ENCODE results near the gene MZT1. TPM values are rescaled to one million over a fixed set of nuclear protein-coding genes. Genes with fewer than 3 reads are reported as not detected.
"Not testable (repeated sequence)": the region's sequence is repeated elsewhere in the genome, so short reads cannot be mapped to it uniquely, and the experiment has no call there.

MZT1 gene
- total RNA-seq, 1 donor from 2014 or later: 10.9 TPM

GRCh38 chr13:72726726-72727416, 558 bp downstream of the MZT1 start:
- no peaks in the 10 kb centered on the region for H3K9me3 Mint-ChIP-seq
- TF ChIP-seq CTCF (conservative IDR thresholded peaks at IDR 0.05): no peak
- H3K27me3 Mint-ChIP-seq: no peaks in the 10 kb centered on the region
- H3K4me1 Mint-ChIP-seq (ENCODE audit: unreplicated experiment): peaks cover 16% of the 10 kb centered on the region
- H3K36me3 Mint-ChIP-seq: peaks cover 40% of the 10 kb centered on the region
- DNase-seq (ENCODE audit: extremely low spot score, unreplicated experiment): peak; percentile 75
- peak overlapping the region; percentile 87 for H3K27ac Mint-ChIP-seq
- peak overlapping the region; percentile 98 for H3K4me3 Mint-ChIP-seq

- H3K36me3 Mint-ChIP-seq: peaks cover 41% of the 10 kb centered on the region
- peaks cover 16% of the 10 kb centered on the region for H3K4me1 Mint-ChIP-seq (ENCODE audit: unreplicated experiment)
These were observed 1.2 kb downstream of the MZT1 start for GRCh38 chr13:72726185-72726584.

GRCh38 chr13:72716776-72717175, 10.7 kb downstream of the MZT1 start:
- peaks cover 10% of the 10 kb centered on the region for H3K9me3 Mint-ChIP-seq
- H3K4me3 Mint-ChIP-seq: no peak overlapping the region
- no peak overlapping the region for H3K27ac Mint-ChIP-seq
- no peak for DNase-seq (ENCODE audit: extremely low spot score, unreplicated experiment)
- peaks cover 76% of the 10 kb centered on the region for H3K36me3 Mint-ChIP-seq
- no peaks in the 10 kb centered on the region for H3K27me3 Mint-ChIP-seq
- no peaks in the 10 kb centered on the region for H3K4me1 Mint-ChIP-seq (ENCODE audit: unreplicated experiment)
- TF ChIP-seq CTCF (conservative IDR thresholded peaks at IDR 0.05): no peak

More at GRCh38 chr13:72726185-72726584, 1.2 kb downstream of the MZT1 start:
- H3K27me3 Mint-ChIP-seq; H3K9me3 Mint-ChIP-seq; DNase-seq (ENCODE audit: extremely low spot score, unreplicated experiment): not testable (repeated sequence)
- peak overlapping the region; percentile 87 for H3K27ac Mint-ChIP-seq
- peak overlapping the region; percentile 98 for H3K4me3 Mint-ChIP-seq

- H3K4me3 Mint-ChIP-seq: no peak overlapping the region
- H3K9me3 Mint-ChIP-seq: peaks cover under 1% of the 10 kb centered on the region
- no peak overlapping the region for H3K27ac Mint-ChIP-seq
- no peak for DNase-seq (ENCODE audit: extremely low spot score, unreplicated experiment)
- no peaks in the 10 kb centered on the region for H3K4me1 Mint-ChIP-seq (ENCODE audit: unreplicated experiment)
- no peaks in the 10 kb centered on the region for H3K27me3 Mint-ChIP-seq
- peaks cover 2% of the 10 kb centered on the region for H3K36me3 Mint-ChIP-seq
- TF ChIP-seq CTCF (conservative IDR thresholded peaks at IDR 0.05): no peak
These were observed 26.9 kb downstream of the MZT1 start for GRCh38 chr13:72700509-72700908.

- Mint-ChIP-seq H3K27ac (no peak overlapping the region), H3K4me1 (ENCODE audit: unreplicated experiment) (peaks cover 12% of the 10 kb centered on the region), H3K27me3 (no peaks in the 10 kb centered on the region), H3K9me3 (no peaks in the 10 kb centered on the region), H3K36me3 (no peaks in the 10 kb centered on the region), H3K4me3 (no peak overlapping the region)
- TF ChIP-seq CTCF (conservative IDR thresholded peaks at IDR 0.05): no peak
- DNase-seq (ENCODE audit: extremely low spot score, unreplicated experiment): no peak
These were observed 29.3 kb downstream of the MZT1 start for GRCh38 chr13:72698164-72698563.

- Mint-ChIP-seq H3K27ac (no peak overlapping the region), H3K27me3 (no peaks in the 10 kb centered on the region), H3K4me3 (no peak overlapping the region), H3K4me1 (ENCODE audit: unreplicated experiment) (peaks cover 12% of the 10 kb centered on the region), H3K36me3 (peaks cover 4% of the 10 kb centered on the region), H3K9me3 (peaks cover under 1% of the 10 kb centered on the region)
- DNase-seq (ENCODE audit: extremely low spot score, unreplicated experiment): no peak
- peak; percentile 67 for TF ChIP-seq CTCF (conservative IDR thresholded peaks at IDR 0.05)
These were observed 30.9 kb downstream of the MZT1 start for GRCh38 chr13:72696579-72696978.
